Smooth muscle cell (in vitro differentiated cells): ENCODE measurements around the gene C1QTNF12. TPM values are rescaled to one million over a fixed set of nuclear protein-coding genes. Genes with fewer than 3 reads are reported as not detected.

Source experiments
- DNase-seq: peaks from one replicate; lab custom pipeline; 2025; ENCODE audit not compliant: unreplicated experiment; lab: John Stamatoyannopoulos, UW
- H2AFZ ChIP-seq: fragments of 200-600 bp; sonication (generic); 2 replicates; pipeline ENCODE4 v1.6.0; 2016; ENCODE audit warnings: antibody characterized with exemption, low read depth, mild to moderate bottlenecking
- H3F3A ChIP-seq: fragments of 200-600 bp; sonication (generic); 2 replicates; pipeline ENCODE4 v1.6.0; 2017; ENCODE audit warnings: antibody characterized with exemption, low read depth
- H3K27ac ChIP-seq: fragments of 200-600 bp; sonication (generic); 2 replicates; pipeline ENCODE4 v1.5.1; 2016; ENCODE audit warnings: low read depth, mild to moderate bottlenecking
- H3K27me3 ChIP-seq: fragments of 200-600 bp; sonication (generic); 2 replicates; pipeline ENCODE4 v1.6.1; 2016; ENCODE audit warnings: low read depth, mild to moderate bottlenecking
- H3K36me3 ChIP-seq: fragments of 200-600 bp; sonication (generic); 2 replicates; pipeline ENCODE4 v1.5.1; 2016; ENCODE audit warnings: low read depth
- H3K4me1 ChIP-seq: fragments of 200-600 bp; sonication (generic); 2 replicates; pipeline ENCODE4 v1.5.1; 2016; ENCODE audit warnings: low read depth
- H3K4me2 ChIP-seq: fragments of 200-600 bp; sonication (generic); 2 replicates; pipeline ENCODE4 v1.6.0; 2016; ENCODE audit warnings: mild to moderate bottlenecking
- H3K4me3 ChIP-seq: fragments of 200-600 bp; sonication (generic); 2 replicates; pipeline ENCODE4 v1.5.1; 2016; ENCODE audit warnings: mild to moderate bottlenecking
- H3K79me2 ChIP-seq: fragments of 200-600 bp; sonication (generic); 2 replicates; pipeline ENCODE4 v1.6.0; 2016; ENCODE audit warnings: low read depth, mild to moderate bottlenecking
- H3K9ac ChIP-seq: fragments of 200-600 bp; sonication (generic); 2 replicates; pipeline ENCODE4 v1.6.0; 2016; ENCODE audit warnings: low read depth
- H3K9me3 ChIP-seq: fragments of 200-600 bp; sonication (generic); replicated peaks from 2 replicates; pipeline ENCODE4 v1.5.1; 2016; ENCODE audit warnings: low read depth
- H4K20me1 ChIP-seq: fragments of 200-600 bp; sonication (generic); 2 replicates; pipeline ENCODE4 v1.6.0; 2016; ENCODE audit warnings: low read depth
- CTCF ChIP-seq: fragments of 200-600 bp; sonication (generic); IDR thresholded peaks from 2 replicates; pipeline ENCODE4 v1.5.1; 2017; ENCODE audit warnings: borderline replicate concordance, mild to moderate bottlenecking, antibody characterized with exemption; ENCODE audit not compliant: insufficient read depth, poor library complexity, severe bottlenecking
- WGBS: methylation state at CpG from one replicate; pipeline ENCODE4 v1.1.7; 2016; ENCODE audit warnings: low lambda C conversion rate; 5-methylcytosine and 5-hydroxymethylcytosine counted together
- polyA plus RNA-seq: library from polyadenylated mRNA; unstranded; fragments of >200 nt; fragmentation: Nextera tagmentation; extraction: Ambion mirVana; gene quantifications from 2 replicates; pipeline ENCODE4 v1.2.1, GENCODE V29; 2016
- total RNA-seq: library from RNA; depleted of rRNA; stranded (reverse); fragments of >200 nt; gene quantifications from 2 replicates; pipeline ENCODE4 v1.2.3, GENCODE V29; 2014

C1QTNF12 gene
- total and polyA plus RNA-seq, 2 experiments from 2014 or later, result 1.8 to 5.4 TPM

- H3K4me1 ChIP-seq, result peaks cover 9% of the 10 kb centered on the region
- H3F3A ChIP-seq, result no peaks in the 10 kb centered on the region
- DNase-seq, result no peak
- H2AFZ ChIP-seq, result no peak overlapping the region
- no peak overlapping the region for H3K4me3 ChIP-seq
- H3K36me3 ChIP-seq, result no peaks in the 10 kb centered on the region
- WGBS, result 90% methylated on average over 9 of the region's 11 CpGs
- H3K9me3 ChIP-seq, result no peaks in the 10 kb centered on the region
- no peaks in the 10 kb centered on the region for H3K27me3 ChIP-seq
- no peak overlapping the region for H3K4me2 ChIP-seq
- TF ChIP-seq CTCF, result no peak
- H3K27ac ChIP-seq, result no peak overlapping the region
- no peak overlapping the region for H3K9ac ChIP-seq
- no peaks in the 10 kb centered on the region for H3K79me2 ChIP-seq
- no peaks in the 10 kb centered on the region for H4K20me1 ChIP-seq
These were observed 39.0 kb downstream of the C1QTNF12 start for GRCh38 chr1:1207571-1207892.

- Histone ChIP-seq H3K4me1 (peaks cover 9% of the 10 kb centered on the region), H3K27ac (no peak overlapping the region), H3K9me3 (no peaks in the 10 kb centered on the region), H2AFZ (no peak overlapping the region), H3K9ac (no peak overlapping the region), H3K36me3 (no peaks in the 10 kb centered on the region), H3K27me3 (no peaks in the 10 kb centered on the region), H3F3A (no peaks in the 10 kb centered on the region), H4K20me1 (no peaks in the 10 kb centered on the region), H3K79me2 (no peaks in the 10 kb centered on the region), H3K4me2 (peak overlapping the region; percentile 85), H3K4me3 (peak overlapping the region; percentile 31)
- no peak for DNase-seq
- no peak for TF ChIP-seq CTCF
- 92% methylated on average over 19 of the region's 19 CpGs for WGBS
These were observed 39.5 kb downstream of the C1QTNF12 start for GRCh38 chr1:1206966-1207531.

- no peaks in the 10 kb centered on the region for H3F3A ChIP-seq
- no peaks in the 10 kb centered on the region for H3K36me3 ChIP-seq
- H3K4me3 ChIP-seq, result peak within 1 kb of the TSS; percentile 31
- H3K9me3 ChIP-seq, result no peaks in the 10 kb centered on the region
- 25% methylated on average over 47 of the region's 49 CpGs for WGBS
- TF ChIP-seq CTCF, result no peak
- no peak within 1 kb of the TSS for H2AFZ ChIP-seq
- peak within 1 kb of the TSS; percentile 17 for H3K9ac ChIP-seq
- H3K4me2 ChIP-seq, result peak within 1 kb of the TSS; percentile 85
- no peaks in the 10 kb centered on the region for H4K20me1 ChIP-seq
- H3K79me2 ChIP-seq, result no peaks in the 10 kb centered on the region
- no peak for DNase-seq
- no peak within 1 kb of the TSS for H3K27ac ChIP-seq
- no peaks in the 10 kb centered on the region for H3K27me3 ChIP-seq
- peaks cover 9% of the 10 kb centered on the region for H3K4me1 ChIP-seq
These were observed 40.1 kb downstream of the C1QTNF12 start, which contains the start of gene TNFRSF18 for GRCh38 chr1:1206376-1206965. TSS of gene TNFRSF18 (minus strand) at chr1:1206592. CDS start at chr1:1206571, 21 bp downstream.
